Tibial nerve (tissue), 4 donors: ENCODE results near the gene TMPRSS11E. TPM values are rescaled to one million over a fixed set of nuclear protein-coding genes. Genes with fewer than 3 reads are reported as not detected.

Experiments
- DNase-seq, 2 donors: peaks; one replicate each; pipeline ENCODE4 v3.0.0-alpha.2; 2019; ENCODE audit warnings: low spot score in 2 of 2
- H3K27ac ChIP-seq, 4 donors: fragments of 200-600 bp; sonication (generic) in 3 of 4; one replicate each; pipeline ENCODE4 v1.5.1; 2017 to 2019; ENCODE audit warnings: mild to moderate bottlenecking in 1 of 4
- H3K27me3 ChIP-seq, 2 donors: fragments of 200-600 bp; sonication (generic) in 1 of 2; one replicate each; pipeline versions ENCODE4 v1.5.1 to v1.6.0; 2017 to 2019
- H3K36me3 ChIP-seq, 3 donors: fragments of 200-600 bp; sonication (generic); one replicate each; pipeline ENCODE4 v1.5.1; 2018 to 2019
- H3K4me1 ChIP-seq, 4 donors: fragments of 200-600 bp; sonication (generic) in 3 of 4; one replicate each; pipeline ENCODE4 v1.5.1; 2017 to 2019
- H3K4me3 ChIP-seq, 4 donors: fragments of 200-600 bp; sonication (generic) in 3 of 4; one replicate each; pipeline ENCODE4 v1.5.1; 2017 to 2019; ENCODE audit warnings: mild to moderate bottlenecking in 1 of 4, moderate library complexity in 1 of 4
- H3K9me3 ChIP-seq, 4 donors: fragments of 200-600 bp; sonication (generic) in 3 of 4; one replicate each; pipeline ENCODE4 v1.5.1; 2017 to 2019
- CTCF ChIP-seq, 5 experiments: fragments of 200-600 bp in 3 of 5; fragments of 450-650 bp in 2 of 5; sonication (generic) in 3 of 5; IDR thresholded peaks; one replicate each; pipeline ENCODE4 v1.5.1; 2016 to 2019; ENCODE audit warnings: antibody characterized with exemption in 5 of 5, mild to moderate bottlenecking in 3 of 5, moderate library complexity in 2 of 5
- EP300 ChIP-seq, 2 donors: sonication (generic); formaldehyde crosslinking; IDR thresholded peaks; one replicate each; pipeline ENCODE4 v1.6.1; 2017; ENCODE audit warnings: antibody characterized with exemption in 2 of 2, mild to moderate bottlenecking in 1 of 2
- POLR2A ChIP-seq, 2 donors: fragments of 450-650 bp; IDR thresholded peaks; one replicate each; pipeline ENCODE4 v1.6.1; 2017; ENCODE audit warnings: antibody characterized with exemption in 2 of 2, mild to moderate bottlenecking in 2 of 2, moderate library complexity in 2 of 2
- WGBS, 2 donors: methylation state at CpG; one replicate each; pipeline ENCODE4 v1.1.5; 2018; 5-methylcytosine and 5-hydroxymethylcytosine counted together
- total RNA-seq, 4 donors: library from RNA; depleted of rRNA; stranded (reverse); fragments of >200 nt; gene quantifications; one replicate each; pipeline ENCODE4 v1.1.0, GENCODE V29; 2016

The TMPRSS11E gene
- total RNA-seq, 4 donors from 2014 or later: not detected

- WGBS, 2 donors: 70 to 76% methylated on average over 1 of the region's 1 CpG
- Histone ChIP-seq H3K27me3 (no peaks in the 10 kb centered on the region), H3K4me1 (peaks cover 0 to 5% (median 0%) of the 10 kb centered on the region in 4 donors), H3K27ac (no peak overlapping the region), H3K4me3 (no peak overlapping the region), H3K36me3 (no peaks in the 10 kb centered on the region), H3K9me3 (no peaks in the 10 kb centered on the region)
- no peak for DNase-seq
- TF ChIP-seq POLR2A (IDR thresholded peaks at IDR 0.05): no peak
Observed at GRCh38 chr4:68434277-68434676, 13.0 kb upstream of the TMPRSS11E start.

GRCh38 chr4:68434836-68435235 is 12.4 kb upstream of the TMPRSS11E start:
- Histone ChIP-seq H3K9me3 (no peaks in the 10 kb centered on the region), H3K4me3 (no peak overlapping the region), H3K27me3 (no peaks in the 10 kb centered on the region), H3K27ac (no peak overlapping the region), H3K4me1 (peaks cover 0 to 5% (median 0%) of the 10 kb centered on the region in 4 donors), H3K36me3 (no peaks in the 10 kb centered on the region)
- DNase-seq: no peak
- TF ChIP-seq POLR2A (IDR thresholded peaks at IDR 0.05) (no peak), EP300 (IDR thresholded peaks at IDR 0.05) (no peak), CTCF (IDR thresholded peaks at IDR 0.05) (no peak)
- WGBS, 2 donors: 88 to 90% methylated on average over 1 of the region's 1 CpG

GRCh38 chr4:68445111-68445510 is 2.2 kb upstream of the TMPRSS11E start:
- TF ChIP-seq POLR2A (IDR thresholded peaks at IDR 0.05) (no peak), CTCF (IDR thresholded peaks at IDR 0.05) (no peak), EP300 (IDR thresholded peaks at IDR 0.05) (no peak)
- DNase-seq: no peak

GRCh38 chr4:68451246-68452211 is 4.3 kb downstream of the TMPRSS11E start:
- no peak overlapping the region for H3K4me3 ChIP-seq
- H3K36me3 ChIP-seq: no peaks in the 10 kb centered on the region
- no peak for TF ChIP-seq CTCF (IDR thresholded peaks at IDR 0.05)
- TF ChIP-seq EP300 (IDR thresholded peaks at IDR 0.05): no peak
- TF ChIP-seq POLR2A (IDR thresholded peaks at IDR 0.05): no peak
- no peaks in the 10 kb centered on the region for H3K4me1 ChIP-seq
- DNase-seq: no peak
- no peaks in the 10 kb centered on the region for H3K27me3 ChIP-seq
- H3K9me3 ChIP-seq: no peaks in the 10 kb centered on the region
- no peak overlapping the region for H3K27ac ChIP-seq

More at GRCh38 chr4:68445111-68445510, 2.2 kb upstream of the TMPRSS11E start:
- Histone ChIP-seq H3K9me3 (no peaks in the 10 kb centered on the region), H3K4me1 (no peaks in the 10 kb centered on the region), H3K36me3 (no peaks in the 10 kb centered on the region), H3K27me3 (no peaks in the 10 kb centered on the region), H3K4me3 (no peak overlapping the region), H3K27ac (no peak overlapping the region)

GRCh38 chr4:68460085-68460484 is 12.8 kb downstream of the TMPRSS11E start:
- Histone ChIP-seq H3K9me3 (no peaks in the 10 kb centered on the region), H3K4me1 (no peaks in the 10 kb centered on the region), H3K4me3 (no peak overlapping the region), H3K36me3 (no peaks in the 10 kb centered on the region), H3K27ac (no peak overlapping the region), H3K27me3 (no peaks in the 10 kb centered on the region)
- TF ChIP-seq POLR2A (IDR thresholded peaks at IDR 0.05) (no peak), CTCF (IDR thresholded peaks at IDR 0.05) (no peak), EP300 (IDR thresholded peaks at IDR 0.05) (no peak)
- no peak for DNase-seq
- 40 to 51% methylated on average over 7 of the region's 7 CpGs for WGBS, 2 donors
